ENCODE results near the gene TSHZ2. TPM values are rescaled to one million over a fixed set of nuclear protein-coding genes. Genes with fewer than 3 reads are reported as not detected.
"Not testable (repeated sequence)": the region's sequence is repeated elsewhere in the genome, so short reads cannot be mapped to it uniquely, and the experiment has no call there.

The TSHZ2 gene
- total RNA-seq, 1 donor from 2014 or later = 12.6 TPM

- Histone ChIP-seq H3K4me3 (no peak overlapping the region), H3K36me3 (no peaks in the 10 kb centered on the region), H3K4me1 (no peaks in the 10 kb centered on the region), H3K27ac (no peak overlapping the region), H3K27me3 (ENCODE audit: low read depth) (no peaks in the 10 kb centered on the region), H3K9me3 (no peaks in the 10 kb centered on the region)
- DNase-seq (no peak), ATAC-seq (no peak)
- intact Hi-C loops (cut with DNase I) = no loop called here
- no peak for TF ChIP-seq CTCF (IDR thresholded peaks at IDR 0.05)
Measured at GRCh38 chr20:53517146-53517545, 545.0 kb downstream of the TSHZ2 start.

GRCh38 chr20:53521421-53521820 is 549.3 kb downstream of the TSHZ2 start:
- H3K27me3 ChIP-seq (ENCODE audit: low read depth); H3K27ac ChIP-seq; ATAC-seq; H3K4me3 ChIP-seq; H3K36me3 ChIP-seq; H3K9me3 ChIP-seq; H3K4me1 ChIP-seq; intact Hi-C loops (cut with DNase I); DNase-seq: not testable (repeated sequence)

GRCh38 chr20:53522026-53522425 is 549.9 kb downstream of the TSHZ2 start:
- no peaks in the 10 kb centered on the region for H3K36me3 ChIP-seq
- H3K4me3 ChIP-seq = no peak overlapping the region
- H3K9me3 ChIP-seq = no peaks in the 10 kb centered on the region
- no peaks in the 10 kb centered on the region for H3K4me1 ChIP-seq
- ATAC-seq = no peak
- no peak for DNase-seq
- no peak overlapping the region for H3K27ac ChIP-seq
- intact Hi-C loops (cut with DNase I) = no loop called here
- H3K27me3 ChIP-seq (ENCODE audit: low read depth) = no peaks in the 10 kb centered on the region
- no peak for TF ChIP-seq CTCF (IDR thresholded peaks at IDR 0.05)

- no peaks in the 10 kb centered on the region for H3K4me1 ChIP-seq
- H3K36me3 ChIP-seq = no peaks in the 10 kb centered on the region
- ATAC-seq = no peak
- intact Hi-C loops (cut with DNase I) = no loop called here
- H3K9me3 ChIP-seq = no peaks in the 10 kb centered on the region
- H3K4me3 ChIP-seq = no peak overlapping the region
- no peak overlapping the region for H3K27ac ChIP-seq
- DNase-seq = no peak
- TF ChIP-seq CTCF (IDR thresholded peaks at IDR 0.05) = no peak
- no peaks in the 10 kb centered on the region for H3K27me3 ChIP-seq (ENCODE audit: low read depth)
Measured at GRCh38 chr20:53522696-53523095, 550.5 kb downstream of the TSHZ2 start.

- H3K27me3 ChIP-seq (ENCODE audit: low read depth); H3K27ac ChIP-seq; DNase-seq; intact Hi-C loops (cut with DNase I); H3K9me3 ChIP-seq; H3K4me3 ChIP-seq; H3K36me3 ChIP-seq; H3K4me1 ChIP-seq; ATAC-seq: not testable (repeated sequence)
Measured at GRCh38 chr20:53523615-53524014, 551.5 kb downstream of the TSHZ2 start.

- no peak for ATAC-seq
- H3K27ac ChIP-seq = no peak overlapping the region
- no peak for TF ChIP-seq CTCF (IDR thresholded peaks at IDR 0.05)
- no peaks in the 10 kb centered on the region for H3K27me3 ChIP-seq (ENCODE audit: low read depth)
- DNase-seq = no peak
- H3K9me3 ChIP-seq = no peaks in the 10 kb centered on the region
- H3K36me3 ChIP-seq = no peaks in the 10 kb centered on the region
- intact Hi-C loops (cut with DNase I) = no loop called here
- no peak overlapping the region for H3K4me3 ChIP-seq
- no peaks in the 10 kb centered on the region for H3K4me1 ChIP-seq
Measured at GRCh38 chr20:53524589-53525312, 552.6 kb downstream of the TSHZ2 start.
